Measurements from ENCODE around the gene GBE1.

The GBE1 gene

DNA sequence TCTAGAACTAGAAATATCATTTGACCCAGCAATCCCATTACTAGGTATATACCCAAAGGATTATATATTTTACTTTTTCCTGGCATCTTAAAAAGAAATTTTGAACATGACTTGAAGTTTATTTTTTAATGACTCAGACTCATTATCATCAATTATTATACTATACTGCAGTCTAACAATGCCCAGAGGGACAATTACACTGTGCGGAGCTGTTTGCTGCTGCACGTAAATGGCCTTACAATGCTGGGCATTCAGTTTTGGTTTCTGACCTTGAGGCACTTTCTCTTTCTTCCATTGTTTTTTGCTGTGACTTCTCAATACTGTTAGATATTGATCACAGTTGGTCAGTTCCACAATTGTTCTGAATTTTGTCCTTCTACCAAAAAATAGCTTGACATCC is 128.8 kb downstream of the GBE1 start:
- H2AFZ ChIP-seq (ENCODE audit: low read length, unreplicated experiment): no peak overlapping the region
- no peaks in the 10 kb centered on the region for H3K4me1 ChIP-seq (ENCODE audit: control insufficient read depth, insufficient read depth, low read length, unreplicated experiment)
- peaks cover 31% of the 10 kb centered on the region for H3K36me3 ChIP-seq (ENCODE audit: insufficient read depth, low read length)
- no peaks in the 10 kb centered on the region for H3K27me3 ChIP-seq (ENCODE audit: insufficient read depth, low read length)
- no peaks in the 10 kb centered on the region for H3K79me2 ChIP-seq (ENCODE audit: control insufficient read depth, insufficient read depth, low read length, unreplicated experiment)
- H3K27ac ChIP-seq (ENCODE audit: low read depth, low read length): no peak overlapping the region
- H3K4me3 ChIP-seq (ENCODE audit: low read depth, low read length): no peak overlapping the region

DNA sequence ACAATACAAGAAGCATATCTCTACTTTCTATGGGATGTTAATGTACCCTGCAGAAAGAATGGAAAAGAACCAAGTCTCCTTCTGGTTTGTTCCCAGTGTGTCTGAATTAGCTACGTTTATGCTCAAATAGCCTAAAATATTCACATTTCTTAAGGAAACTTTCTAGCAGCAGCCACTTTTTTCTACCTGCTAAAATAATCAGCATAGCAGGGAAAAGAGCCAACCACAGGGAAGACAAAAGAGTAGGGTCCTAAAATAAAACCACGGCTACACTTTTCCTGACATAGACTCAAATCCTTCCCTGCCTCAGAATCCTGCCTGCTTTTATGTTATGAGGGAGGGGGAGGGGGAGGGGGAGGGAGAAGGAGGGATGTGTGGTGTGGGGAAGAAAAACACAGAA is 136.7 kb downstream of the GBE1 start:
- H3K4me3 ChIP-seq (ENCODE audit: low read depth, low read length): no peak overlapping the region
- no peaks in the 10 kb centered on the region for H3K4me1 ChIP-seq (ENCODE audit: control insufficient read depth, insufficient read depth, low read length, unreplicated experiment)
- no peak overlapping the region for H3K27ac ChIP-seq (ENCODE audit: low read depth, low read length)
- H3K79me2 ChIP-seq (ENCODE audit: control insufficient read depth, insufficient read depth, low read length, unreplicated experiment): no peaks in the 10 kb centered on the region
- no peaks in the 10 kb centered on the region for H3K27me3 ChIP-seq (ENCODE audit: insufficient read depth, low read length)
- H3K36me3 ChIP-seq (ENCODE audit: insufficient read depth, low read length): peaks cover 7% of the 10 kb centered on the region; the same call in 1 of the 2 replicates
- no peak overlapping the region for H2AFZ ChIP-seq (ENCODE audit: low read length, unreplicated experiment)

DNA sequence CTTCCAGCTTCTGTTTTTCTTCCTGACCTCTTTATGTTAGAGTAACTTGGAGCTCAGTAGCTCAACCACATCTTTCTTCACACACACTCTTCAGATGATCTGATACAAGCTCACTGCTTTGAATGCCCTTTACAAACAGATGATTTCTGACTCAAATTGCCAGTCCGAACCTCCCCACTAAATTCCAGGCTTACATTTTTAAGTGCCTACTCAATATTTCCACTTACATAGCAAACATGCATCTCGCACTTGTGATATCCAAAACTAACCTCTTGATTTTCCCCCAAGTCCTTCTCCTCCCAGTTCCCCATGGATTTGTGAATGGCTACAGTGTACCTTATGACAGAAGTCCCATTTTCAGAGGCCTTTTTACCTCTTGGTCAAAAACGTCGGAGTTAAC is 139.1 kb downstream of the GBE1 start:
- no peak overlapping the region for H3K4me3 ChIP-seq (ENCODE audit: low read depth, low read length)
- no peaks in the 10 kb centered on the region for H3K4me1 ChIP-seq (ENCODE audit: control insufficient read depth, insufficient read depth, low read length, unreplicated experiment)
- H3K36me3 ChIP-seq (ENCODE audit: insufficient read depth, low read length): peaks cover 9% of the 10 kb centered on the region
- no peaks in the 10 kb centered on the region for H3K79me2 ChIP-seq (ENCODE audit: control insufficient read depth, insufficient read depth, low read length, unreplicated experiment)
- H3K27ac ChIP-seq (ENCODE audit: low read depth, low read length): no peak overlapping the region
- no peaks in the 10 kb centered on the region for H3K27me3 ChIP-seq (ENCODE audit: insufficient read depth, low read length)
- no peak overlapping the region for H2AFZ ChIP-seq (ENCODE audit: low read length, unreplicated experiment)

DNA sequence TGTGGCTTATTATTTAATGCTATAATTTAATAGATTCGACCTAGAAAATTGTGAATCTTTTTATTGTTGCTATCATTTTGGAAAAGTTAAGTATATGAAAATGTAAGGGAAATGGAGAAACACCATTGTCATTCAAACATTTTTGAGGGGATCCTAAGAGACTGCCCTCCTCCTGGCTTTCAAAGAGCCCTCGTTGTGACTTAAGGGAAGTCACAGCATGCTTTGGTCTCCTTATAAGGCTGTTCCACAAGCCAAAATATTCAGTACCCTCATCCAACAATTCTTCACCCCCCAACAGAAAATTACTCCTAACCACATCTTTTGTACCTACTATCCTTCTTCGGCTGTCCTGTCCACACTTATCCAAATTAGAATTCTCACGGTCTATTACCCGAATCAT is 140.2 kb downstream of the GBE1 start:
- no peaks in the 10 kb centered on the region for H3K79me2 ChIP-seq (ENCODE audit: control insufficient read depth, insufficient read depth, low read length, unreplicated experiment)
- H3K27ac ChIP-seq (ENCODE audit: low read depth, low read length): no peak overlapping the region
- H2AFZ ChIP-seq (ENCODE audit: low read length, unreplicated experiment): no peak overlapping the region
- H3K36me3 ChIP-seq (ENCODE audit: insufficient read depth, low read length): peaks cover 12% of the 10 kb centered on the region
- no peak overlapping the region for H3K4me3 ChIP-seq (ENCODE audit: low read depth, low read length)
- H3K27me3 ChIP-seq (ENCODE audit: insufficient read depth, low read length): no peaks in the 10 kb centered on the region
- H3K4me1 ChIP-seq (ENCODE audit: control insufficient read depth, insufficient read depth, low read length, unreplicated experiment): no peaks in the 10 kb centered on the region

DNA sequence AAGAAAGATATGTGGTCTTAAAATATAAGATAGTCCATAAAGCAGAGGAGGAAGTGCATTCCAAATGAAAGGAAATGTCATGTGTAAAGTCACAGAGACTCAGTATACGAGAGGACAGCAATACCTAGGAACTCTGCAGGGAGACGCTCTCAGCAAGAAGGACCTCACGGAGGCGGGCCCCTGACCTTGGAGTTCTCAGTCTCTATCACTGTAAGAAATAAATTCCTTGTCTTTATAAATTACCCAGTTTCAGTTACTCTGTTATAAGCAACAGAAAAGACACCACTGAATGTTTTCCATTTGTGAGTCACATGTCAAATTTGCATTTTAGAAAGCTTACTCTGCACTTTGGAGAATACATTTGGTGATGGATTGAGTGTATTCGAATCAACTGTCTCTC is 140.6 kb downstream of the GBE1 start:
- Histone ChIP-seq H3K36me3 (ENCODE audit: insufficient read depth, low read length) (peaks cover 16% of the 10 kb centered on the region), H3K4me3 (ENCODE audit: low read depth, low read length) (no peak overlapping the region), H3K27me3 (ENCODE audit: insufficient read depth, low read length) (no peaks in the 10 kb centered on the region), H3K4me1 (ENCODE audit: control insufficient read depth, insufficient read depth, low read length, unreplicated experiment) (no peaks in the 10 kb centered on the region), H2AFZ (ENCODE audit: low read length, unreplicated experiment) (no peak overlapping the region), H3K27ac (ENCODE audit: low read depth, low read length) (no peak overlapping the region), H3K79me2 (ENCODE audit: control insufficient read depth, insufficient read depth, low read length, unreplicated experiment) (no peaks in the 10 kb centered on the region)

- H3K4me3 ChIP-seq (ENCODE audit: low read depth, low read length): no peak overlapping the region
- no peaks in the 10 kb centered on the region for H3K79me2 ChIP-seq (ENCODE audit: control insufficient read depth, insufficient read depth, low read length, unreplicated experiment)
- no peak overlapping the region for H3K27ac ChIP-seq (ENCODE audit: low read depth, low read length)
- no peak overlapping the region for H2AFZ ChIP-seq (ENCODE audit: low read length, unreplicated experiment)
- H3K36me3 ChIP-seq (ENCODE audit: insufficient read depth, low read length): peaks cover 27% of the 10 kb centered on the region
- H3K27me3 ChIP-seq (ENCODE audit: insufficient read depth, low read length): no peaks in the 10 kb centered on the region
- no peaks in the 10 kb centered on the region for H3K4me1 ChIP-seq (ENCODE audit: control insufficient read depth, insufficient read depth, low read length, unreplicated experiment)
These were observed 148.7 kb downstream of the GBE1 start for GRCh38 chr3:81612768-81613167.

- Histone ChIP-seq H3K4me3 (ENCODE audit: low read depth, low read length) (no peak overlapping the region), H3K27ac (ENCODE audit: low read depth, low read length) (no peak overlapping the region), H3K4me1 (ENCODE audit: control insufficient read depth, insufficient read depth, low read length, unreplicated experiment) (no peaks in the 10 kb centered on the region), H3K79me2 (ENCODE audit: control insufficient read depth, insufficient read depth, low read length, unreplicated experiment) (no peaks in the 10 kb centered on the region), H3K27me3 (ENCODE audit: insufficient read depth, low read length) (no peaks in the 10 kb centered on the region), H3K36me3 (ENCODE audit: insufficient read depth, low read length) (no peaks in the 10 kb centered on the region), H2AFZ (ENCODE audit: low read length, unreplicated experiment) (no peak overlapping the region)
These were observed 158.7 kb downstream of the GBE1 start for GRCh38 chr3:81602781-81603180.

DNA sequence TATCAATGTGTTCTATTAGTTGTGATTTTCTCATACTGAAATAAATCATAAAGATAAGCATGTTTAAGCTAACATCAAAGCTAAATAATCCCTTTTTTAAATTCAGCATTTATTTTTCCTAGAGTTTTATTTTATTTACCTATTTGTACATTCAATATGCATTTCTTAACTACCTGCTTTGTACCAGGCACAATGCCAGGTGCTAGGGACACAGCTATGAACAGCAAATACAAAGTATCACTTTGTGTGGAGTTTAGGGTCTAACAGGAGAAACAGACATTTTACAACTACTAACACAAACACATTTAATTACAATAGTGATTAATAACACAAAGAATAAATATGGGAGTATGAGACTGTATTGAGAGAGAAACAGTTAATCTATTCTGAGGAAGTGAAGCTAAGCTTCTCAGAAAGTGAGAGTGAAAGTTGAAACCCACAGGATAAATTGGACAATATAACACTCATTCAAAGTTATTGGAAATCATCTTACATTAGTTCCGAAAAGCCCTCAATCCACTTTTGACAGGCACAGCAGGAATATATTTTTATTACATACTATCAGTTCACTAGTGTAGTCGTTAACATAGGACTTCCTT is 159.6 kb downstream of the GBE1 start:
- Histone ChIP-seq H2AFZ (ENCODE audit: low read length, unreplicated experiment) (no peak overlapping the region), H3K36me3 (ENCODE audit: insufficient read depth, low read length) (no peaks in the 10 kb centered on the region), H3K4me1 (ENCODE audit: control insufficient read depth, insufficient read depth, low read length, unreplicated experiment) (no peaks in the 10 kb centered on the region), H3K79me2 (ENCODE audit: control insufficient read depth, insufficient read depth, low read length, unreplicated experiment) (no peaks in the 10 kb centered on the region), H3K27ac (ENCODE audit: low read depth, low read length) (no peak overlapping the region), H3K4me3 (ENCODE audit: low read depth, low read length) (no peak overlapping the region), H3K27me3 (ENCODE audit: insufficient read depth, low read length) (no peaks in the 10 kb centered on the region)

DNA sequence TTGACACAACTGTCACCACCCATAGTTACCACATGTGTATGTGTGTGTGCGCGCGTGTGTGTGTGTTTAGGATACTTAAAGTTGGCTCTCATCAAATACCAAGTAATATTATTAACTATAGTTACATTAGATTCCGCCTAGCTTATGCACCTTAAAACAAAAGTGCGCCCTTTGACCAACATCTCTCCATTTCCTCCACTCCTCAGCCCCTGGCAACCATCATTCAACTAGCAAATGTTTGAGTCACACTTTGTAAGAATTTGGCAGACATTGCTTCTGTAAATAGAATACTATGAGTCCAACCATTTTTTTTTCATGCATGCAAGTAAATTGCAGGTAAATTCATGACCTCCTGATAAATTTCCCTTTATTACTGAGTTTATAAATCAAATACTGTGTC is 169.3 kb downstream of the GBE1 start:
- no peak overlapping the region for H2AFZ ChIP-seq (ENCODE audit: low read length, unreplicated experiment)
- H3K4me1 ChIP-seq (ENCODE audit: control insufficient read depth, insufficient read depth, low read length, unreplicated experiment): peaks cover 7% of the 10 kb centered on the region
- no peaks in the 10 kb centered on the region for H3K27me3 ChIP-seq (ENCODE audit: insufficient read depth, low read length)
- peaks cover 35% of the 10 kb centered on the region for H3K36me3 ChIP-seq (ENCODE audit: insufficient read depth, low read length)
- H3K79me2 ChIP-seq (ENCODE audit: control insufficient read depth, insufficient read depth, low read length, unreplicated experiment): no peaks in the 10 kb centered on the region
- no peak overlapping the region for H3K4me3 ChIP-seq (ENCODE audit: low read depth, low read length)
- H3K27ac ChIP-seq (ENCODE audit: low read depth, low read length): no peak overlapping the region

- H3K27me3 ChIP-seq (ENCODE audit: insufficient read depth, low read length): no peaks in the 10 kb centered on the region
- no peak overlapping the region for H3K4me3 ChIP-seq (ENCODE audit: low read depth, low read length)
- H3K36me3 ChIP-seq (ENCODE audit: insufficient read depth, low read length): peaks cover 26% of the 10 kb centered on the region
- H3K27ac ChIP-seq (ENCODE audit: low read depth, low read length): no peak overlapping the region
- no peak overlapping the region for H2AFZ ChIP-seq (ENCODE audit: low read length, unreplicated experiment)
- H3K79me2 ChIP-seq (ENCODE audit: control insufficient read depth, insufficient read depth, low read length, unreplicated experiment): no peaks in the 10 kb centered on the region
- H3K4me1 ChIP-seq (ENCODE audit: control insufficient read depth, insufficient read depth, low read length, unreplicated experiment): no peaks in the 10 kb centered on the region
These were observed 175.5 kb downstream of the GBE1 start for GRCh38 chr3:81585937-81586336.

DNA sequence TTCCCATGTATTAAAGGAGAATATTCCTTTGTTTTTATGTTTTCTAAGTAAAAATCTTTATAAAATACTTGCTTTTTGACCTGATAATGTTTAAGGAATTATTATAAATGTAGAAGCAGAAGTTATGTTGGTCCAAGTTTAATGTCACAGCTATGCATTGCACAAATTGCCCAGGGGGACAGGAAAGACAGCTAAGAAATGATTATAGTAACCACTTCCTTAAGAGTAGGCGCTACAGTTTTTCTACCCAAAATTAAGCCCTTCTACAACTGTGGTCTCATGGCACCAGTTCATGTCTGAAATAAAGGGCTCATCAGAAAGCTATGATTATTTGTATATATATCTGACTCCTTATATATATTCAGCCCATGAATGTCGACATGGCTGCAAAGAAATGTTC is 176.4 kb downstream of the GBE1 start:
- no peak overlapping the region for H3K27ac ChIP-seq (ENCODE audit: low read depth, low read length)
- H3K36me3 ChIP-seq (ENCODE audit: insufficient read depth, low read length): peaks cover 24% of the 10 kb centered on the region
- no peaks in the 10 kb centered on the region for H3K27me3 ChIP-seq (ENCODE audit: insufficient read depth, low read length)
- H3K79me2 ChIP-seq (ENCODE audit: control insufficient read depth, insufficient read depth, low read length, unreplicated experiment): no peaks in the 10 kb centered on the region
- H3K4me3 ChIP-seq (ENCODE audit: low read depth, low read length): no peak overlapping the region
- no peak overlapping the region for H2AFZ ChIP-seq (ENCODE audit: low read length, unreplicated experiment)
- no peaks in the 10 kb centered on the region for H3K4me1 ChIP-seq (ENCODE audit: control insufficient read depth, insufficient read depth, low read length, unreplicated experiment)
